GDM1 (cell line): ENCODE measurements around the gene KIFC1.
"Not testable (repeated sequence)": the region's sequence is repeated elsewhere in the genome, so short reads cannot be mapped to it uniquely, and the experiment has no call there.

Experiments used
- DNase-seq: peaks from one replicate; lab custom pipeline; 2025; lab: John Stamatoyannopoulos, UW

Gene KIFC1, protein sequence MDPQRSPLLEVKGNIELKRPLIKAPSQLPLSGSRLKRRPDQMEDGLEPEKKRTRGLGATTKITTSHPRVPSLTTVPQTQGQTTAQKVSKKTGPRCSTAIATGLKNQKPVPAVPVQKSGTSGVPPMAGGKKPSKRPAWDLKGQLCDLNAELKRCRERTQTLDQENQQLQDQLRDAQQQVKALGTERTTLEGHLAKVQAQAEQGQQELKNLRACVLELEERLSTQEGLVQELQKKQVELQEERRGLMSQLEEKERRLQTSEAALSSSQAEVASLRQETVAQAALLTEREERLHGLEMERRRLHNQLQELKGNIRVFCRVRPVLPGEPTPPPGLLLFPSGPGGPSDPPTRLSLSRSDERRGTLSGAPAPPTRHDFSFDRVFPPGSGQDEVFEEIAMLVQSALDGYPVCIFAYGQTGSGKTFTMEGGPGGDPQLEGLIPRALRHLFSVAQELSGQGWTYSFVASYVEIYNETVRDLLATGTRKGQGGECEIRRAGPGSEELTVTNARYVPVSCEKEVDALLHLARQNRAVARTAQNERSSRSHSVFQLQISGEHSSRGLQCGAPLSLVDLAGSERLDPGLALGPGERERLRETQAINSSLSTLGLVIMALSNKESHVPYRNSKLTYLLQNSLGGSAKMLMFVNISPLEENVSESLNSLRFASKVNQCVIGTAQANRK

DNA sequence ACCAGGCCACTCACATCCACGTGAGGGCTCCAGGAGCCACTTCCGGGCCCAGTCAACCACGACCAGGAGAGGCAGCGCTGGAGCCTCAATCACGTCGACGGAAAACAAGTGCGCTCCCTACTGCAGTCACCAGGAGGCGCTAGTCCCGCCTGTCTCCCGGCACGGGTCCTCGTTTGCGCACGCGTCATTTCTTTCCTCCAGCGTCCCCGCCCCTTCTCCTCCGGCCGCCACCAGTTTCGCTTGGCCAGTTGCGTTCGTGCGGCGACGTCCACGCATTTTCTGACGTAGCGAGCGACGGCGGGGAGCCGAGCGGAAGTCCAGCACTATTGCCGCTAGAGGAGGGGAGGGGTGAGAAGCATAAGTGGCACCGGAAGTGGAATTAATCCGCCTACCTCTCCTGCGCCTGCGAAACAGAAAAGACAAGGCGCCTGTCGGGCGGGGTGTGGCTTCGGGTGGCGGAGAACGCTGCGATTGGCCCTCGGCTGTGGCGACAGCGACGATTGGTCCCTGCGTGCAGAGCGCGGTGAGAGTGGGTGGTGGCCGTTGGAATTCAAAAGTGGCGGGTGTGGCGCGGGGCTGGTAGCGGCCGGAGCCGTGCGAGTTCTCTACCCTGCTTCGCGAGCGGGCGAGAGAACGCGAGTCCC, at the start of gene KIFC1:
Gene KIFC1 (plus strand): TSS at position 546 of the 644 bp plus-strand sequence. CDS start 163 bp downstream, outside the sequence.
- DNase-seq = peak; percentile 100

DNA sequence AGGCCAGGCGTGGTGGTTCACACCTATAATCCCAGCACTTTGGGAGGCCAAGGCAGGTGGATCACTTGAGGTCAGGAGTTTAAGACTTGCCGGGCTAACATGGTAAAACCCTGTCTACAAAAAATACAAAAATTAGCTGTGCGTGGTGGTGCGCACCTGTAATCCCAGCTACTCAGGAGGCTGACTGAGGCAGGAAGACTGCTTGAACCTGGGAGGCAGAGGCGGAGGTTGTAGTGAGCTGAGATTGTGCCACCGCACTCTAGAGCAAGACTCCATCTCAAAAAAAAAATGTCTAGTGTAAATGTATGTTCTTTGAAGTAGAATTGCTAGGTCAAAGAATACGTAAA, 48.0 kb upstream of the KIFC1 start:
- not testable (repeated sequence) for DNase-seq

DNA sequence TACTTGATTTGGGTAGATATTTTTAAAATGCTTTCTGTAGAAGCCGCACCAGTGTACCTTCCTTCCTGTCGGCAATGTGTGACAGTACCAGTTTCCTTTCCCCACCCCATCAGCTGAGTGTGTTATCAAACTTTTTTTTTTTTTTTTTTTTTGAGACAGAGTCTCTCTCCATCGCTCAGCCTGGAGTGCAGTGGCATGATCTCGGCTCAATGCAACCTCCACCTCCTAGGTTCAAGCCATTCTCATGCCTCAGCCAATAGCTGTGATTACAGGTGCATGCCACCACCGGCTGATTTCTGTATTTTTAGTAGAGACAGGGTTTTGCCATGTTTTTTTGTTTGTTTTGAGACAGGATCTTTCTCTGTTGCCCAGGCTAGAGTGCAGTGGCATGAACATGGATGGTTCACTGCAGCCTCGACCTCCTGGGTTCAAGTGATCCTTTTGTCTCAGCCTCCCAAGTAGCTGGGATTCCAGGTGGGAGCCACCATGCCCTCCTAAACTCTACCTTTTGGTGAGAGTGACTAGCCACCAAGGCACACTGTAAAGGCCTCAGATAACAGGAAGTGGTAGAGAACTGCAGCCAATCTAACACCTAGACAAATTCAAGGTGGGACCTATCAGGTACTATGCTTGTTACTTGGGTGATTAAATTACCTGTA, 47.5 kb upstream of the KIFC1 start:
- DNase-seq = no peak

DNA sequence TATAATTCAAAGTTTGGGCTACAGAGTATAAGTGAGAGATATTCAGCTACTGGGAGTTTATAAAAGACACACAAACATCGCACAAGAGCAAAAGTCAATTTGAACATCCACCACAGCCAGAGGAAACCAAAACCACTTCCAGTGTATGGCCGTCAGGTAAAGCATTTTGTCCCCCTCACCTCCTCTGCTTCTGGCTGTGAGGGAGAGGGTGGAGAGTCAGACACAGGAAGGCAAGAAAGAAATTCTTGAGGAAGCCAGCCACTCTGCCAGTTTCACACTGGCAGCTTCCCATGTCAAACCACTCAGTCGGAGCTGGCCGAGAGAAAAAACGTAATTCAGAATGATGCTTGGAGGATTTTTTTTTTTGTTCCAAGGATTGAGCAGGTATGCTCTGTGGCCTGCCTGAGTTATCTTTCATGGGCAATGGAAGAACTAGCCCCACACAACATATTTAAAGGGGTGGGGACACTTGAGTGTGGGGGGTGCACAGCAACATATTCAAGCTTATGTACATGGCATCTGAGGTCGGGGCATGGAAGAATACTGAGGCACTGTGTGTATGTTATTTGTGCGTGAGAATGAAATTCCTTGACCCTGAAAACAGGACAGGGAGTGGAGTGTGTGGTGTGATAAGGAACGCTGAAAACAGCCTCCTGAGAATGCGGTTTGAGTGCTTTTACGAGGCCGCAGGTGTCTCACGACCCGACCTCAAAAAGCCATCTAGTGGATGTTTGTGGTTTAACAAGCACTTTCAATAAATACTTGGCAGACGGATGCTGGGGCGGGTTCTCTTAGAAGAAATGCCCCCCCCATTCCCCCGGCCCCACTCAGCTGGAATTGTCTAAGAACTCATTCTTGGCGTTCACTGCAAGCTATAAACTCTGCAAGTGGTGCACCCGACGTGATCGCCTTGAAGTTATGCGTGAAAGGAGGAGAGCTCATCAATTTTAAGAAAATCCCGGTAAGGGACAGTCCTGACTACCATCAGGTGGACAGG, 46.6 kb upstream of the KIFC1 start:
- peak; percentile 62 for DNase-seq

DNA sequence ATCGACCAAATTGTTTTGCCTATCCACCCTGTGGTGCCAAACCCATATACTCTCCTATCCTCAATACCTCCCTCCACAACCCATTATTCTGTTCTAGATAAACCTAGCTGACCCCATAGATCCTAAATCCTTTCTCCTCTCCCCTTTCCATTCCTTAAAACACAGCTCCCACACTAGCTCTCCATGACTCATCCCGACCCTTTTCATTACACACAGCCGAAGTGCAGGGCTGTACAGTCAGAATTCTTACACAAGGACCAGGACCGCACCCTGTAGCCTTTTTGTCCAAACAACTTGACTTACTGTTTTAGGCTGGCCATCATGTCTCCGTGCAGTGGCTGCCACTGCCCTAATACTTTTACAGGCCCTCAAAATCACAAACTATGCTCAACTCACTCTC, 44.7 kb upstream of the KIFC1 start:
- DNase-seq = not testable (repeated sequence)

DNA sequence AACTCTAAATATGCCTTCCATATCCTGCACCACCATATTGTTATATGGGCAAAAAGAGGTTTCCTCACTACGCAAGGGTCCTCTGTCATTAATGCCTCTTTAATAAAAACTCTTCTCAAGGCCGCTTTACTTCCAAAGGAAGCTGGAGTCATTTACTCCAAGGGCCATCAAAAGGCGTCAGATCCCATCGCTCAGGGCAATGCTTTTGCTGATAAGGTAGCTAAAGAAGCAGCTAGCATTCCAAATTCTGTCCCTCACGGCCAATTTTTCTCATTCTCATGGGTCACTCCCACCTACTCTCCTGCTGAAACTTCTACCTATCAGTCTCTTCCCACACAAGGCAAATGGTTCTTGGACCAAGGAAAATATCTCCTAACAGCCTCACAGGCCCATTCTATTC, 43.8 kb upstream of the KIFC1 start:
- no peak for DNase-seq

DNA sequence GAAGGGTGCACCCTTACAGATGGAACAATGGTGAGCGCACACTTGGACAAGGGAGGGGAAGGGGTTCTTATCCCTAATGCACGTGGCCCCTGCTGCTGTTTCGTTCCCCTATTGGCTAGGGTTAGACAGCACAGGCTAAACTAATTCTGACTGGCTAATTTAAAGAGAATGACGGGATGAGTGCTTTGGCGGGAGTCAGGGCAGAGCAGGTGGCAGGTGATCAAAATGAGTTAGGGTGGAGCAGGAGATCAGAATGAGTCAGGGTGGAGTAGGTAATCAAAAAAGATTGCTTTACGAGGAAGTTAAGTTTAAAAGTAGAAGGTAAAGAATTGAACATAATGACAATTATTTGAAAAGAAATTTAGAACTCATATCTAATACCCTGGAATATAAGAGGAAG, 35.8 kb upstream of the KIFC1 start:
- not testable (repeated sequence) for DNase-seq

DNA sequence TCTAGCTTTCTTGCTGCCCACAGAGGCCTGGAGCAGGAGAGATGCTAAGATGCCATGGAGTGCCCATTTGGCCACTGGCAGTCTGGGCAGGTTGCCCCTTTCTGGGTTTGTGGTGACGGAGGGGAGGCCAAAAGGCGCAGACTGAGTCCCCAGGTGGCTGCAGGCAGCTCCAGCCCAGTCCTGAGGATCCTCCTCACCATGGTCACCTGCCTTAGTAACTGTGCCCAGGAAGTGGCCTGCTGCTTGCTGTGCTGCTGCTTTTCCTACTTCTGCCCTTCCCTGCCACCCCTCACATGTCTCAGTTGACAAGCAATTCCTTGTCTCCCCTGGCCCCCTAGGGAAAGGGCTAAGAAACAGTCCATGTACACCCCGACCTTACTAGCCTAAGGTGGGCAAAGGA, 35.3 kb upstream of the KIFC1 start:
- no peak for DNase-seq

DNA sequence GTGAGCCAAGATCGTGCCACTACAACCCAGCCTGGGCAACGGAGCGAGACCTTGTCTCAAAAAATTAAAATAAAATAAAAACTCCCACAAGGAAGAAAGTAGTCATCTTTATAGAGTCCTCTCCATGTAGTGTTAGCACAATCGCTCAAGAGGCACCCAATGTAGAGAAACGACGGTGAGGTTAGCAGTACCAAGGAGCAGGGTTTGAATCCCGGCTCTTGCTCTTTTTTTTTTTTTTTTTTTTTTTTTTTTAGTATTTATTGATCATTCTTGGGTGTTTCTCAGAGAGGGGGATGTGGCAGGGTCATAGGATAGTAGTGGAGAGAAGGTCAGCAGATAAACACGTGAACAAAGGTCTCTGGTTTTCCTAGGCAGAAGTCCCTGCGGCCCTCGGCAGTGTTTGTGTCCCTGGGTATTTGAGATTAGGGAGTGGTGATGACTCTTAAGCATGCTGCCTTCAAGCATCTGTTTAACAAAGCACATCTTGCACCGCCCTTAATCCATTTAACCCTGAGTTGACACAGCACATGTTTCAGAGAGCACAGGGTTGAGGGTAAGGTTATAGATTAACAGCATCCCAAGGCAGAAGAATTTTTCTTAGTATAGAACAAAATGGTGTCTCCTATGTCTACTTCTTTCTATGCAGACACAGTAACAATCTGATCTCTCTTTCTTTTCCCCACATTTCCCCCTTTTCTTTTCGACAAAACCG, 34.3 kb upstream of the KIFC1 start:
- not testable (repeated sequence) for DNase-seq

DNA sequence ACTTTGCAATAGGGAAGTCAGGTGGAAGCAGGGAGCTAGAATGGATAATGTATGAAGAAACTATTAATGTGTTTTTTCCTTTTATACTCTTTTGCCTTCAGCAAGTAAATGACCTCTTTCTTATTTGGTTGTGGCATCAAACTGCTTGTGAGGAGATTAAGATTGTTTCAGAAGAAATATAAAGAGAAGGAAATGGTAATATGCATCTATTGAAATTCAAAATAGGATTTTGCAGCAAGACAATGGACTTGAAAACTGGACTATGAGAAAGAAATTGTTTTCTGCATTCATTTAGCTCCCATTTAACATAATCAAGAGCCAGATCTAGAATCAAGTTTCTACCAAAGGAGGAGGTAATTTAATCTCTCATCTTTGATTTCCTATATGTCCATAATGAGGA, 32.3 kb upstream of the KIFC1 start:
- DNase-seq = no peak

DNA sequence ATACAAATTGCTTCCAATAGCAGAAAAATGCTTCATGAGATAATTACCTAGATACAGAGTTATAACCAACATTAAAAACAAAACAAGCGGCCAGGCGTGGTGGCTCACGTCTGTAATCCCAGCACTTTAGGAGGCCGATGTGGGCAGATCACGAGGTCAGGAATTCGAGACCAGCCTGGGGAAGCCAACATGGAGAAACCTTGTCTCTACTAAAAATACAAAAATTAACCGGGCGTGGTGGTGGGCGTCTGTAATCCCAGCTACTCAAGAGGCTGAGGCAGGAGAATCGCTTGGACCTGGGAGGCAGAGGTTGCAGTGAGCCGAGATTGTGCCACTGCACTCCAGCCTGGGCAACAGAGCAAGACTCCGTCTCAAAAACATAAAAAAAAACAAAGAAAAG, 28.1 kb upstream of the KIFC1 start:
- DNase-seq = not testable (repeated sequence)

DNA sequence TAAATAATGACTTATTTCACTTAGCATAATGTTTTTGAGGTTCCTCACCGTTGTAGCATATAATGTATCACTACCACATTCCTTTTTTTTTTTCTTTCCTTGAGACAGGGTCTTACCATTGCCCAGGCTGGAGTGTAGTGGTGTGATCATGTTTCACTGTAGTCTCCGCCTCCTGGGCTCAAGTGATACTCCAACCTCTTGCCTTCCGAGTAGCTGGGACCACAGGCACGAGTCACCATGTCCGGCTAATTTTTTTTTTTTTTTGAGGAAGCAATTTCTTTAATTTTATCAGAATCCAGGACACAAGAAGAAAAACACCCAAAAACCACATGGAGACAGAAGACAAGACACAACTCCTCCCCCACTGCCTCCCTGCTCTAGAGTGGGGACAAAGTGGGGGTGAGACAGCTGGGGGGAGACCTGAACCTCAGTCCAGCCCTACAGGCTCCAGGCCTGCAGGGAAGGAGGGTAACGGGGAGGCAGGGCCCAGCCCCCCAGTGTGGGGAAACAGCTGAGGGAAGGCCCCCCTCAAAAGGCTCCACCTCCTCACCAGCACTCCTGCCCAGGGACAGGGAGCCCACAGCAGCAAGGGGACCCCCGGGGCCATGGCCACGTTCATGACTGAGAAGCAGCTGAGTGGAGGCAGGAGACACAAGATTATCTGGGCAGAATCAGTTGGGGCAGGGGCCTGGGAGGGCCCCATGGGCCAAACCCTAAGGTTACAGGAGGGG, 27.0 kb upstream of the KIFC1 start:
- peak; percentile 52 for DNase-seq

DNA sequence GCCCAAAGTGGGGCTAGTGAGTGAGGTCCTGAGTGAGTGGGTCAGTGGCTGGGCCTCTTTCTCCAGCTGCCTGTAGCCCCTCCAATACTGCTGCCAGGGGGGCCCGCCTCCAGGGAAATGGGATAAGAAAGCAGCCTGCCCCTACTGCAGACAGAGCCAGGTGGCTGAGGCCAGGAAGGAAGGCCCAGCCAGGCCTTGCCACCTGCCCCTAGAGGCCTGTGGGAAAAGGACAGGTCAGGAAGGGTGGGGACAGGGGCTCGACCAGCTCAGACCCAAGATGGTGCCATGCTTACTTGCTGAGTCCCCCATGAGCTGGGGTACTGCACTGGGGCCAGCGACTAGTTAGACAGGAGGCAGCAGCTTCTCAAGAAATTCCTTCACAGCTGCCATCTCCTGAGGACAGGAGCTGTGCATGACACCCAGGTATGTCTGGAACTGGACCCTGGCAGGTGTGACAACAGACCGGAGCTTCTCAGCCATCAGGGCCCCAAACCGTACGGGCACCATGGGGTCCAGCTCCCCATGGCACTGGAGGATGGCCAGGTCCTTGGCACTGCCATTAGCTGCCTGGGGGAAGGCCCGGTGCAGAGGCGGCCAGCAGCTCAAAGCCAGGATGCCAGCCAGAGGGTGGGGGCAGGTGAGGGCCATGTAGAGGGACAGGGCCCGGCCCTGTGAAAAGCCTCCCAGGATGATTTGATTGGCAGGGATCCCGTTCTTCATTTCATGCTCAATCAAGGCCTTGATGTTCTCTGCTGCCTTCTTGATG, 26.2 kb upstream of the KIFC1 start:
- not testable (repeated sequence) for DNase-seq

DNA sequence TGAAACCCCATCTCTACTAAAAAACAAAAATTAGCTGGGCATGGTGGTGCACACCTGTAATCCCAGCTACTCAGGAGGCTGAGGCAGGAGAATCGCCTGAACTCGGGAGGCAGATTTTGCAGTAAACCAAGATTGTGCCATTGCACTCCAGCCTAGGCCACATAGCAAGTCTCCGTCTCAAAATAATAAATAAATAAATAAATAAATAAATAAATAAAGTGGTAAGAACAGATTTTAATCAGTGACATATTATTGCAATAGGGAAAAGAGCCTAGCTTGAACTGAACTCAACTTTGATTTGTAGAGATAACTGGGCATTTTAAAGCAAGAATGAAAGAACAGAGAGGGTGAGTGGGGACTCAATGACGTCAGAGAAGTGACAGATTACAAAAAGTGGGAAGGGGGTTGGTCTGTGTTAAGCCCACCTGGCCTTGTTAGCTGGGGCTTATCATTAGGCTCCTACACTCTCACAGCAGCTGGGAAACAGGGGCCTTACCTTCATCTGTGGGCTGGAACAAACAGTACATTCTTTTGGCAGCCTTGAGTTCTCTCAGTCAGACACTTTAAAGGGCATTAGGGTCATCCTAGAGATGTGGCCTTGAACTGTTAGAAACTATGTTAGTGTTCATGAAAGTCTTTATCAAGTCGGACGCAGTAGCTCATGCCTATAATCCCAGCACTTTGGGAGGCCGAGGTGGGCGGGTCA, 24.5 kb upstream of the KIFC1 start:
- no peak for DNase-seq

DNA sequence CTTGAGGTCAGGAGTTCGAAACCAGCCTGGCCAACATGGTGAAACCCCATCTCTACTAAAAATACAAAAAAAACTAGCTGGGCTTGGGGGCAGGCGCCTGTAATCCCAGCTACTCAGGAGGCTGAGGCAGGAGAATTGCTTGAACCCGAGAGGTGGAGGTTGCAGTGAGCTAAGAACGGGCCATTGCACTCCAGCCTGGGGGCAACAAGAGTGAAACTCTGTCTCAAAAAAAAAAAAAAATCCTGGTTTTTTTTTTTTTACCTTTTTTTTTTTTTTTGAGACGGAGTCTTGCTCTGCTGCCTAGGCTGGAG, 24.0 kb upstream of the KIFC1 start:
- not testable (repeated sequence) for DNase-seq

DNA sequence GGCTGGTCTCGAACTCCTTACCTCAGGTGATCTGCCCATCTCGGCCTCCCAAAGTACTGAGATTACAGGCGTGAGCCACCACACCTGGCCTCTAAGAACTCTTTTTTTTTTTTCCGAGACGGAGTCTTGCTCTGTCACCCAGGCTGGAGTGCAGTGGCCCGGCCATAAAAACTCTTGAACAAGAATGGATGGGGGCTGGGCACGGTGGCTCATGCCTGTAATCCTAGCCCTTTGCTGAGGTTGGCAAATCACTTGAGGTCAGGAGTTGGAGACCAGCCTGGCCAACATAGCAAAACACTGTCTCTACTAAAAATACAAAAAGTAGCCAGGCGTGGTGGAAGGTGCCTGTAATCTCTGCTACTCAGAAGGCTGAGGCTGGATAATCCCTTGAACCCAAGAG, 19.7 kb upstream of the KIFC1 start:
- DNase-seq = not testable (repeated sequence)

DNA sequence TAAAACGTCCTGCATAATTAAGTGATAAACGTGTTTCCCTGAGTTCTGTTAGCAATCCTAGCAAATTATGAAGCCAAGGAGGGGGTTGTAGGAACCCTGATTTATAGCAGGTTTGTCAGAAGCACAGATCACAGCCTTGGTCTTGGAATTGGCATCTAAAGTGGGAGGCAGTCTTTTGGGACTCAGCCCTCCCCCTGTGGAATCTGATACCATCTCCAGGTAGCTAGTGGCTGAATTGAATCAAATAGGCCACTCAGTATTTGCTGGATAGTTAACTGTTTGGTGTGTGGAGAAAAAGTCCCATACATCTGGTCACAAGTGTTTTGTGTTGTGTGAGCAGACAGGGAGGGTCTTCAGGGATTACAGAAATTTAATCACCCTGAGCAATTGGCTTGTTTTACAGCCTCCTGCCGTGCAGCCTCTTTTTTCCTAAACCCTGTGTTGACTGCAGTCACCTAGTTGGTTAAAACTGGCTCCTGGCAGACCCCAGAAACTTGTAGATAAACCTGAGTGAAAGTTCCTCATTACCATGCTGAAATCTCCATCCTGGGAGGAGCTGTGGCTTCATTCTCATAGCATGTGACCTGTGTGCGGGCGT, 19.0 kb upstream of the KIFC1 start:
- no peak for DNase-seq
